Liver (tissue), 9 donors: ENCODE data around the gene SLU7. TPM values are rescaled to one million over a fixed set of nuclear protein-coding genes. Genes with fewer than 3 reads are reported as not detected.

ENCODE experiments used
- DNase-seq: peaks from one replicate; pipeline ENCODE4 v3.0.0-alpha.2; 2017; ENCODE audit warnings: low spot score
- H3K27ac ChIP-seq, 2 donors: one replicate each; pipeline ENCODE4 v1.7.0; 2013; ENCODE audit warnings: inconsistent platforms in 2 of 2, low read length in 2 of 2, control low read depth in 1 of 2, low read depth in 1 of 2, mild to moderate bottlenecking in 1 of 2
- H3K27me3 ChIP-seq, 4 donors: one replicate each; pipeline versions ENCODE4 v1.6.1 to v1.7.0; 2013; ENCODE audit warnings: low read length in 3 of 4, inconsistent platforms in 1 of 4, mild to moderate bottlenecking in 1 of 4, moderate library complexity in 1 of 4; ENCODE audit not compliant: control insufficient read depth in 4 of 4, insufficient read depth in 4 of 4
- H3K36me3 ChIP-seq, 4 donors: one replicate each; pipeline versions ENCODE4 v1.6.1 to v1.7.0; 2013; ENCODE audit warnings: low read length in 3 of 4, mild to moderate bottlenecking in 3 of 4, low read depth in 1 of 4, moderate library complexity in 1 of 4; ENCODE audit not compliant: control insufficient read depth in 4 of 4, insufficient read depth in 3 of 4
- H3K4me1 ChIP-seq, 4 donors: one replicate each; pipeline versions ENCODE4 v1.6.1 to v1.7.0; 2013; ENCODE audit warnings: low read length in 3 of 4, mild to moderate bottlenecking in 3 of 4, moderate library complexity in 1 of 4; ENCODE audit not compliant: control insufficient read depth in 4 of 4, insufficient read depth in 4 of 4
- H3K4me3 ChIP-seq, 3 donors: one replicate each; pipeline versions ENCODE4 v1.6.1 to v1.7.0; 2013; ENCODE audit warnings: low read length in 3 of 3, control low read depth in 1 of 3, low read depth in 1 of 3, mild to moderate bottlenecking in 1 of 3
- H3K9ac ChIP-seq, 2 donors: one replicate each; pipeline ENCODE4 v1.7.0; 2013; ENCODE audit warnings: low read length in 2 of 2, mild to moderate bottlenecking in 2 of 2, moderate library complexity in 2 of 2, control low read depth in 1 of 2, low read depth in 1 of 2
- H3K9me3 ChIP-seq, 4 donors: one replicate each; pipeline versions ENCODE4 v1.6.1 to v1.7.0; 2013; ENCODE audit warnings: low read length in 3 of 4; ENCODE audit not compliant: control insufficient read depth in 4 of 4
- CTCF ChIP-seq: fragments of 150-350 bp; IDR thresholded peaks from 2 replicates; pipeline ENCODE4 v1.5.1; 2017; ENCODE audit warnings: improper control_type of control experiment, low read depth, low read length; ENCODE audit not compliant: missing input control
- EGR1 ChIP-seq, 2 donors: IDR thresholded peaks; 2 replicates each; pipeline ENCODE4 v1.6.1; 2016 to 2018; ENCODE audit warnings: antibody characterized with exemption in 2 of 2, low read depth in 2 of 2
- FOXA1 ChIP-seq: IDR thresholded peaks from 2 replicates; pipeline ENCODE4 v1.6.1; 2016; ENCODE audit warnings: antibody characterized with exemption
- FOXA2 ChIP-seq: IDR thresholded peaks from 2 replicates; pipeline ENCODE4 v1.6.1; 2016; ENCODE audit warnings: antibody characterized with exemption
- GABPA ChIP-seq, 2 donors: IDR thresholded peaks in 1 of 2; conservative IDR thresholded peaks in 1 of 2; 2 replicates each; pipeline ENCODE4 v1.6.1; 2016; ENCODE audit warnings: antibody characterized with exemption in 2 of 2, mild to moderate bottlenecking in 1 of 2, moderate library complexity in 1 of 2
- HNF4A ChIP-seq, 2 donors: conservative IDR thresholded peaks; 2 replicates each; pipeline ENCODE4 v1.6.1; 2016; ENCODE audit warnings: antibody characterized with exemption in 2 of 2, mild to moderate bottlenecking in 2 of 2
- HNF4G ChIP-seq: IDR thresholded peaks from 2 replicates; pipeline ENCODE4 v1.6.1; 2016; ENCODE audit warnings: antibody characterized with exemption
- JUND ChIP-seq, 2 donors: IDR thresholded peaks; 2 replicates each; pipeline ENCODE4 v1.6.1; 2016; ENCODE audit warnings: antibody characterized with exemption in 2 of 2
- MAX ChIP-seq: IDR thresholded peaks from 2 replicates; pipeline ENCODE4 v1.6.1; 2016; ENCODE audit warnings: antibody characterized with exemption
- NR2F2 ChIP-seq: IDR thresholded peaks from 2 replicates; pipeline ENCODE4 v1.6.1; 2016; ENCODE audit warnings: antibody characterized with exemption
- RAD21 ChIP-seq, 2 donors: IDR thresholded peaks; 2 replicates each; pipeline ENCODE4 v1.6.1; 2016; ENCODE audit warnings: antibody characterized with exemption in 2 of 2, mild to moderate bottlenecking in 2 of 2
- RXRA ChIP-seq, 2 donors: IDR thresholded peaks; 2 replicates each; pipeline ENCODE4 v1.6.1; 2017 to 2018; ENCODE audit warnings: antibody characterized with exemption in 2 of 2, mild to moderate bottlenecking in 1 of 2
- SP1 ChIP-seq: IDR thresholded peaks from 2 replicates; pipeline ENCODE4 v1.6.1; 2018; ENCODE audit warnings: antibody characterized with exemption, mild to moderate bottlenecking
- TAF1 ChIP-seq: conservative IDR thresholded peaks from 2 replicates; pipeline ENCODE4 v1.6.1; 2016; ENCODE audit warnings: antibody characterized with exemption, mild to moderate bottlenecking
- YY1 ChIP-seq: IDR thresholded peaks from 2 replicates; pipeline ENCODE4 v1.6.1; 2016; ENCODE audit warnings: antibody characterized with exemption, mild to moderate bottlenecking
- ZBTB33 ChIP-seq: IDR thresholded peaks from 2 replicates; pipeline ENCODE4 v1.6.1; 2016; ENCODE audit warnings: antibody characterized with exemption
- WGBS: extraction: QIAGEN DNeasy Blood & Tissue Kit; methylation state at CpG from one replicate; pipeline ENCODE4 v1.1.7; 2013; 5-methylcytosine and 5-hydroxymethylcytosine counted together
- polyA plus RNA-seq, 2 donors: library from polyadenylated mRNA; stranded (reverse) in 1 of 2; unstranded in 1 of 2; fragments of 200-250 nt in 1 of 2; fragments of >200 nt in 1 of 2; fragmentation: Nextera tagmentation in 1 of 2; extraction: Ambion mirVana in 1 of 2; gene quantifications; one replicate each; pipeline versions ENCODE4 v1.2.1 to v1.2.3, GENCODE V29; 2013 to 2015
- total RNA-seq, 2 donors: library from RNA; depleted of rRNA; stranded (reverse); fragments of >200 nt; gene quantifications; one replicate each; pipeline ENCODE4 v1.2.3, GENCODE V29; 2014
- TF ChIP-seq, protein P1 (sequence below): IDR thresholded peaks from 2 replicates; pipeline ENCODE4 v1.6.1; 2016; ENCODE audit warnings: antibody characterized with exemption
- TF ChIP-seq, protein P2 (sequence below): IDR thresholded peaks from 2 replicates; pipeline ENCODE4 v1.6.1; 2016; ENCODE audit warnings: antibody characterized with exemption, mild to moderate bottlenecking
- donor health status: healthy.
- donor health status: healthy.
- donor health status: healthy.
- donor health status: healthy.
- donor health status: healthy.

The SLU7 gene
- total and polyA plus RNA-seq, 4 donors, result 7.1 to 21.8 (median 17.6) TPM

DNA sequence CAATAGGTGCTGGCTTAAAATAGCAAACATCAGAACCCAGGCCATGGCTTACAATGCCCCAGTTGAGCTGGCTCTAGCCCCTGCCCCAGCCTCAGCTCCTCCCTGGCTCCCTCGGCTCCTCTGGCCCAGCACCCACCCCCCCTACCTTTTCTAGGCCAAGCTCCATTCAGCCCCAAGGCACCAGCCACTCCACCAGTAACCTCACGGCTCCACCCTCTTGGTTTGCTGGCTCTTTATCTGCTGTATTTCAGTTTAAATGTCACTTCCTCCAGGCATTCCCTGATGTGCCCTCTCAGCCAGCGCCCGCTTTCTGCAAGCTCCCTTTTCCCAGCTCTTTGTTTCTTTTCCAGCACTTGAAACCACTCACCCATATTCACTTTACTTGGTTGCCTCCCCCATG lies 59.1 kb downstream of the SLU7 start:
- TF ChIP-seq MAX, result no peak
- TF ChIP-seq FOXA2, result no peak
- TF ChIP-seq TAF1, result no peak
- no peak for TF ChIP-seq GABPA (IDR thresholded peaks at IDR 0.05 in 1 of 2, conservative IDR thresholded peaks at IDR 0.05 in 1 of 2)
- TF ChIP-seq FOXA1, result no peak
- no peak for TF ChIP-seq YY1
- TF ChIP-seq RAD21 (IDR thresholded peaks at IDR 0.05), result no peak
- TF ChIP-seq SP1, result no peak
- TF ChIP-seq JUND (IDR thresholded peaks at IDR 0.05), result no peak
- TF ChIP-seq EGR1 (IDR thresholded peaks at IDR 0.05; ENCODE audit: low read depth in 2 of 2), result no peak
- TF ChIP-seq HNF4G, result no peak
- TF ChIP-seq ZBTB33, result no peak
- TF ChIP-seq HNF4A (conservative IDR thresholded peaks at IDR 0.05), result no peak
- TF ChIP-seq RXRA (IDR thresholded peaks at IDR 0.05), result no peak
- TF ChIP-seq NR2F2, result no peak
- TF ChIP-seq, protein P1, sequence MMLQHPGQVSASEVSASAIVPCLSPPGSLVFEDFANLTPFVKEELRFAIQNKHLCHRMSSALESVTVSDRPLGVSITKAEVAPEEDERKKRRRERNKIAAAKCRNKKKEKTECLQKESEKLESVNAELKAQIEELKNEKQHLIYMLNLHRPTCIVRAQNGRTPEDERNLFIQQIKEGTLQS, result no peak
- no peak for TF ChIP-seq CTCF
- TF ChIP-seq, protein P2, sequence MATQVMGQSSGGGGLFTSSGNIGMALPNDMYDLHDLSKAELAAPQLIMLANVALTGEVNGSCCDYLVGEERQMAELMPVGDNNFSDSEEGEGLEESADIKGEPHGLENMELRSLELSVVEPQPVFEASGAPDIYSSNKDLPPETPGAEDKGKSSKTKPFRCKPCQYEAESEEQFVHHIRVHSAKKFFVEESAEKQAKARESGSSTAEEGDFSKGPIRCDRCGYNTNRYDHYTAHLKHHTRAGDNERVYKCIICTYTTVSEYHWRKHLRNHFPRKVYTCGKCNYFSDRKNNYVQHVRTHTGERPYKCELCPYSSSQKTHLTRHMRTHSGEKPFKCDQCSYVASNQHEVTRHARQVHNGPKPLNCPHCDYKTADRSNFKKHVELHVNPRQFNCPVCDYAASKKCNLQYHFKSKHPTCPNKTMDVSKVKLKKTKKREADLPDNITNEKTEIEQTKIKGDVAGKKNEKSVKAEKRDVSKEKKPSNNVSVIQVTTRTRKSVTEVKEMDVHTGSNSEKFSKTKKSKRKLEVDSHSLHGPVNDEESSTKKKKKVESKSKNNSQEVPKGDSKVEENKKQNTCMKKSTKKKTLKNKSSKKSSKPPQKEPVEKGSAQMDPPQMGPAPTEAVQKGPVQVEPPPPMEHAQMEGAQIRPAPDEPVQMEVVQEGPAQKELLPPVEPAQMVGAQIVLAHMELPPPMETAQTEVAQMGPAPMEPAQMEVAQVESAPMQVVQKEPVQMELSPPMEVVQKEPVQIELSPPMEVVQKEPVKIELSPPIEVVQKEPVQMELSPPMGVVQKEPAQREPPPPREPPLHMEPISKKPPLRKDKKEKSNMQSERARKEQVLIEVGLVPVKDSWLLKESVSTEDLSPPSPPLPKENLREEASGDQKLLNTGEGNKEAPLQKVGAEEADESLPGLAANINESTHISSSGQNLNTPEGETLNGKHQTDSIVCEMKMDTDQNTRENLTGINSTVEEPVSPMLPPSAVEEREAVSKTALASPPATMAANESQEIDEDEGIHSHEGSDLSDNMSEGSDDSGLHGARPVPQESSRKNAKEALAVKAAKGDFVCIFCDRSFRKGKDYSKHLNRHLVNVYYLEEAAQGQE, result no peak
- Histone ChIP-seq H3K36me3 (no peaks in the 10 kb centered on the region), H3K9me3 (no peaks in the 10 kb centered on the region), H3K27ac (no peak overlapping the region), H3K4me3 (no peak overlapping the region), H3K4me1 (no peaks in the 10 kb centered on the region), H3K27me3 (no peaks in the 10 kb centered on the region), H3K9ac (no peak overlapping the region)
- WGBS, result 77% methylated on average over 4 of the region's 4 CpGs
- no peak for DNase-seq
